IPS-20b (cell line): Measurements from ENCODE around the gene MINAR2.

Source experiments
- H3K27ac ChIP-seq: one replicate; pipeline ENCODE4 v1.5.1; 2013; ENCODE audit warnings: low read length
- H3K27me3 ChIP-seq: 2 replicates; pipeline ENCODE4 v1.6.1; 2013; ENCODE audit warnings: mild to moderate bottlenecking, low read length, inconsistent platforms; ENCODE audit not compliant: insufficient read depth
- H3K36me3 ChIP-seq: 2 replicates; pipeline ENCODE4 v1.6.1; 2013; ENCODE audit warnings: low read depth, mild to moderate bottlenecking, inconsistent platforms, low read length, moderate library complexity; ENCODE audit not compliant: insufficient read depth
- H3K4me1 ChIP-seq: 2 replicates; pipeline ENCODE4 v1.6.1; 2013; ENCODE audit warnings: mild to moderate bottlenecking, control low read depth, inconsistent platforms, low read length, moderate library complexity; ENCODE audit not compliant: insufficient read depth
- H3K4me3 ChIP-seq: 2 replicates; pipeline ENCODE4 v1.5.1; 2013; ENCODE audit warnings: mild to moderate bottlenecking, low read length, inconsistent platforms
- H3K9ac ChIP-seq: 2 replicates; pipeline ENCODE4 v1.6.1; 2013; ENCODE audit warnings: low read depth, mild to moderate bottlenecking, inconsistent platforms, low read length, moderate library complexity
- H3K9me3 ChIP-seq: 2 replicates; pipeline ENCODE4 v1.6.1; 2013; ENCODE audit warnings: mild to moderate bottlenecking, low read depth, low read length, inconsistent platforms; ENCODE audit not compliant: insufficient read depth

MINAR2 gene

DNA sequence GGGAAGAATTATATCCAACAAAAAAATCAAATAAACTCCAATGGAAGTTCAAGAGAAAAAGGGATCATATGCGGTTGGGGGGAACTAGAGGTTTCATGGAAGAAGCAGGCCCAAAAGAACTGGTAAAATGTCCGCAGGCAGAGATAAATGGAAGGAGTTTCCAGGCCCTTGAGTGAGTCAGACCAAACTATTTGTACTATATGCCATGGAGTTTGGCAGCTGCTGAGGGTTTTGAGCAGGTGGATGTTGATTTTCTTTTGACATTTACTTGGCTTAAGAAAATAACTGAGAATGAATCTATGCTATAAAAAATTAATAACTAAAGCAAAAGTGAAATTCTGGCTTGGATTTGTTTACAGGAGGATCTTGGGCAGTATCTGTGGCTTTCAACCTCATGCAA lies 33.7 kb downstream of the MINAR2 start:
- H3K36me3 ChIP-seq, result no peaks in the 10 kb centered on the region
- H3K27me3 ChIP-seq, result no peaks in the 10 kb centered on the region
- no peak overlapping the region for H3K9ac ChIP-seq
- H3K9me3 ChIP-seq, result no peaks in the 10 kb centered on the region
- no peak overlapping the region for H3K27ac ChIP-seq
- H3K4me3 ChIP-seq, result no peak overlapping the region
- H3K4me1 ChIP-seq, result no peaks in the 10 kb centered on the region

DNA sequence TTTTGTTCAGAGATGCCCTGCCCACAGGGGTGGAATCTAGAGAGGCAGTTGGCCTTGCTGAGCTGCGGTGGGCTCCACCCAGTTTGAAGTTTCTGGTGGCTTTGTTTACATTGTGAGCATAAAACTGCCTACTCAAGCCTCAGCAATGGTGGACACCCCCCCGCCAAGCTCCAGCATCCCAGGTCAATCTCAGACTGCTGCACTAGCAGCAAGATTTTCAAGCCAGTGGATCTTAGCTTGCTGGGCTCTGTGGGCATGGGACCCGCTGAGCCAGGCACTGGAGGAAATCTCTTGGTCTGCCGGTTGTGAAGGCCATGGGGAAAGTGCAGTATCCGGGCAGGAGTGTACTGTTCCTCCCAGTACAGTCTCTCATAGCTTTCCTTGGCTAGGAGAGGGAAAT lies 55.5 kb downstream of the MINAR2 start:
- H3K9me3 ChIP-seq, result no peaks in the 10 kb centered on the region
- no peak overlapping the region for H3K4me3 ChIP-seq
- no peak overlapping the region for H3K9ac ChIP-seq
- H3K36me3 ChIP-seq, result no peaks in the 10 kb centered on the region
- no peaks in the 10 kb centered on the region for H3K27me3 ChIP-seq
- no peaks in the 10 kb centered on the region for H3K4me1 ChIP-seq
- no peak overlapping the region for H3K27ac ChIP-seq

GRCh38 chr5:129804705-129805104 lies 56.8 kb downstream of the MINAR2 start:
- H3K27me3 ChIP-seq, result no peaks in the 10 kb centered on the region

DNA sequence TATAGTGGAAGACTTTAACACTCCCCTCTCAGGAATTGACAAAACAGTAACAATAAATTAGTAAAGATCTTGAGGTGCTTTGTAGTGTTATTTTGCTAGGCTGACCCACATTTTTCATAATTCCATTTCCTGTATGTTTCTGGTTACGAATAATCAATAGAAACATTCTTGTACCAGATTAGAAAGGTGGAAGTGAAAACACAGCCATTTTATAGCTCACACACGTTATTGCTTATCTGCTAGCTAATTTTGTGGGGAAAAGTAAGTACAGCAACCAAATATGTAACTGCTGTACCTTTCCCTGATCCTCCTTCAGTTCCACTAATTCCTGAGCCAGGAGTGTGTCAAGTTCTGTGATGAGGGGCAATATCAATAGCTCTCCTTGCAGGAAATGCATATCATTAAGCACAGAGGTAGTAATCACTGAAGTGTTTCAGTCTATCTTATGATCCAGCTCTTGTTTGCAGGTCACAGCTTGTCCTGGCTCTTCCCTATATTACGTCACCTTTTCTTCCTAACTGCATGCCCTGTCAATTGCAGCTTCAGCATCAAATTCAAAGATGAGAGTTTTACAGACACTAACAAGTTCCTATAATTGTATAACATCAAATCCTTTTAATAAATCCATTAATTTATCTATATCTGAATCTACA lies 59.4 kb downstream of the MINAR2 start:
- Histone ChIP-seq H3K27ac (no peak overlapping the region), H3K9me3 (no peaks in the 10 kb centered on the region), H3K9ac (no peak overlapping the region), H3K36me3 (no peaks in the 10 kb centered on the region), H3K4me1 (peaks cover 3% of the 10 kb centered on the region; the same call in 1 of the 2 replicates), H3K4me3 (no peak overlapping the region), H3K27me3 (no peaks in the 10 kb centered on the region)

More at GRCh38 chr5:129804705-129805104, 56.8 kb downstream of the MINAR2 start:
- H3K4me1 ChIP-seq, result no peaks in the 10 kb centered on the region
- H3K9me3 ChIP-seq, result no peaks in the 10 kb centered on the region
- no peaks in the 10 kb centered on the region for H3K36me3 ChIP-seq
- no peak overlapping the region for H3K4me3 ChIP-seq
- H3K9ac ChIP-seq, result no peak overlapping the region
- no peak overlapping the region for H3K27ac ChIP-seq
